Activated CD4-positive, alpha-beta T cell treated with anti-CD3 and anti-CD28 coated beads, Interleukin-2, amount 10 ng/mL, durations not matched to agents 24 days and 14 days (primary cell): ENCODE measurements around the gene MACF1. TPM values are rescaled to one million over a fixed set of nuclear protein-coding genes. Genes with fewer than 3 reads are reported as not detected.
"Not testable (repeated sequence)": the region's sequence is repeated elsewhere in the genome, so short reads cannot be mapped to it uniquely, and the experiment has no call there.

Source experiments
- DNase-seq: peaks from one replicate; pipeline ENCODE4 v3.0.0; 2022
- H3K27ac Mint-ChIP-seq: one replicate; pipeline ENCODE4 v1.8.0; 2022; ENCODE audit warnings: mild to moderate bottlenecking, mixed read lengths
- H3K27me3 Mint-ChIP-seq: one replicate; pipeline ENCODE4 v1.8.0; 2022; ENCODE audit warnings: mixed read lengths
- H3K36me3 Mint-ChIP-seq: one replicate; pipeline ENCODE4 v1.8.0; 2022; ENCODE audit warnings: low read depth, mild to moderate bottlenecking, mixed read lengths
- H3K4me1 Mint-ChIP-seq: one replicate; pipeline ENCODE4 v1.8.0; 2021; ENCODE audit warnings: mixed read lengths
- H3K4me3 Mint-ChIP-seq: one replicate; pipeline ENCODE4 v1.8.0; 2022; ENCODE audit warnings: mild to moderate bottlenecking, moderate library complexity, mixed read lengths
- H3K9me3 Mint-ChIP-seq: one replicate; pipeline ENCODE4 v1.8.0; 2021; ENCODE audit warnings: mixed read lengths
- intact Hi-C: fragments of 100-400 bp; cut with micrococcal nuclease; formaldehyde crosslinking; loops from one replicate; pipeline ENCODE4 v1.15.1; 2023
- total RNA-seq: library from RNA; stranded (reverse); gene quantifications from 2 replicates; pipeline ENCODE4 v1.2.3, GENCODE V29; 2022

MACF1 gene
- total RNA-seq, 1 donor from 2014 or later: 204 TPM

DNA sequence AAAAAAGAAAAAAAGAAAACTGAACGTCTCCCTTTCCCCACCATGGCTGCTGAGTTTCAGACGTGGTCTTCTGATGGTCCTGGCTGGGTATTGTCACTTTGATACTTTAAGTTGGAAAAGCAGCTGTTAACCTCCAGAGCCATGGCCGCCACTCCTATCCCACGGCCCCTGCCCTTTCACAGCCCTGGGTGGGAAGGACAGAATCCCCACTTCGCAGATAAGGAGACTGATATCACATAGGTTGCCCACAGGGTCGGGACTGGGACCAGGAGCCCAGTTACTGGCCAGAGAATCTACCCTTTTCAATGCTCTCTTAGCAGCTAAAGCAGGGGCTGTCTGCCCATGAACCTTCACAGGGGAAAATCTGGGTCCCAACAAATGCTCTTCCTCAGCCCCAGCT is 303.8 kb downstream of the MACF1 start:
- Mint-ChIP-seq H3K27me3 (peaks cover 20% of the 10 kb centered on the region), H3K4me3 (no peak overlapping the region), H3K36me3 (no peaks in the 10 kb centered on the region), H3K27ac (no peak overlapping the region), H3K4me1 (peaks cover 8% of the 10 kb centered on the region), H3K9me3 (no peaks in the 10 kb centered on the region)
- intact Hi-C loops: no loop called here
- DNase-seq: no peak

DNA sequence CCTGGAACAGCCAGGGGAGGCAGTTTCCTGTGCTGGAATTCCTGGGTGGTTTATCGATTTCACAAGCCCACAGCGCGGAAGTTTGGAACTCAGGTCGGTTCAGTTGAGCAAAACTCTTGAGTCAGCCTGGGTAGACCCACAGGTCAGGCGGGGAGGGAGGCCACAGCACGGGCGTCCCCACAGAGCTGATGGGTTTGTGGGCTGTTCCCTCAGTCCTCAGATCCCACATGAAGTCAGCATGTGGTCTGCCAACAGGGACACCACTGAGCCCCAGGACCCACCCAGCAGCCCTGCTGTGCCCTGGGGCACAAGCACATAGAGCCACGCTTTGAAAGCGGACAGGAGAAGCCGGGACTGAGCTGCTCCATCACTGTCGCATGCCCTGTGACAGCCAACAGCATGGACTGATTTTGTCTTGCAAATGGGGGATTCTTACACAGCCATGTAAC is 304.4 kb downstream of the MACF1 start:
- DNase-seq: no peak
- intact Hi-C loops: no loop called here

DNA sequence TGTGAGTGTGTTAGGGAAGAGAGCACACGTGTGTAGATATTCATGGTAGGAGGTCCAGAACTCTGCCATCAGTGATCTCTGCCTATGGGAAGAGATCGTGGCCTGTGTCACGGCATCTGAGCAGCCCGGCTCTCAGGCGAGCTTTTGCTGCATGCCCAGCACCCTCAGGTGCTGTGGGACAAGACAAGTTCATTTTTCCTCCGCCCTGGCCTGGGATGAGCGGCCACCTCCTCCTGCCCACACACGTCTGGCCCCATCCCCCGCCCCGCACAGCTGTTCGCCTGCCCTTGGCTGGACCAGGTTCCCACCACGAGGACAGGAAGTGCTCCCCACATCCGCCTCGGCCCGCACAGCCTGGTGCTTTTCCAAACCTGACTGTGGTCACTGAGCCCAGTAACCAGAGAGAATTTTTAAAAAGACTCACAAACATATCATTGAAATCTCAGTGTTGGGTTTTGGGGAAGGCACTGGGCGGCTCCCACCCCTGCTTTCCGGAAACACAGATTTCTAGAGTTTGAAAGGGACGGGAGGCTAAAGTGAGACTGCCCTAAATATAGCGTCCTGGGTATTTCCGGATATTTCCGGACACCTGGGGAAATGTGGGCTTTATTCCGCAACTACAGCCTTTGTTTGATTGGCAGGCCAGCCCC is 305.0 kb downstream of the MACF1 start:
- Mint-ChIP-seq H3K4me3 (peak overlapping the region; percentile 47), H3K9me3 (no peaks in the 10 kb centered on the region), H3K4me1 (peaks cover 8% of the 10 kb centered on the region), H3K27me3 (peaks cover 20% of the 10 kb centered on the region), H3K36me3 (no peaks in the 10 kb centered on the region), H3K27ac (no peak overlapping the region)
- peak; percentile 65 for DNase-seq
- intact Hi-C loops: no loop called here

More for the DNA sequence above, 304.4 kb downstream of the MACF1 start:
- H3K4me3 Mint-ChIP-seq: no peak overlapping the region
- peaks cover 8% of the 10 kb centered on the region for H3K4me1 Mint-ChIP-seq
- peaks cover 20% of the 10 kb centered on the region for H3K27me3 Mint-ChIP-seq
- H3K36me3 Mint-ChIP-seq: no peaks in the 10 kb centered on the region
- H3K27ac Mint-ChIP-seq: no peak overlapping the region
- H3K9me3 Mint-ChIP-seq: no peaks in the 10 kb centered on the region

DNA sequence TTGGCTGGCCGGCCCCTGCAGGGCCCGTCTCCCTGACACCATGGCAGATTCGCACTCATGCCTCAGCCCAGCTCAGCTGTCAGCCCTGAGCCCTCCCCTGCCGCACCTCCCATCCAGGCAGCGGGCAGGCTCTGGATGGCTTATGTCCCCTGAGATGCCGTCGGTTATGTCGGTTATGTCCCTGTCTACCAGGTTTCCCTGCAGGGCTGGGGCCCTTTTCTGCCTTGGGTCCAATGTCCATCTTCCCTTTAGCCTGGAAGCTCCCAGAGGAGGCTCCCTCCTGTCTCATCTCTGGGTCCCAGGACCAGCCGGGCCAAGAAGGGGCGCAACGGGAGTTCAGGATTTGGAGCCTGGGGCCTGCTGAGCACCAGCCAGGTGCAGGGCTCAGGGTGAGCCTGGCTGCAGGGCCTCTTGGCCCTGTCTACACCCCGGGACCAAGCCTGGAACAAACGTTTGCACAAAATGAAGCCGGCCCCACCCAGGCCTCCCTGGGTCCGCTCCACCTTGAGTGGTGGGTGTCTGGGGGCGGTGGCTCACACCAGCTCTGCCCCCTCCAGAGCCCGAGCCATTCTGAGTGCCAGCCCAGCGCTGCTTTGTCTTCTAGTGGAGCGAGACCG is 306.2 kb downstream of the MACF1 start:
- DNase-seq, H3K4me1 Mint-ChIP-seq, H3K36me3 Mint-ChIP-seq, H3K9me3 Mint-ChIP-seq, intact Hi-C loops, H3K27ac Mint-ChIP-seq, H3K4me3 Mint-ChIP-seq: not testable (repeated sequence)
- H3K27me3 Mint-ChIP-seq: peaks cover 22% of the 10 kb centered on the region

DNA sequence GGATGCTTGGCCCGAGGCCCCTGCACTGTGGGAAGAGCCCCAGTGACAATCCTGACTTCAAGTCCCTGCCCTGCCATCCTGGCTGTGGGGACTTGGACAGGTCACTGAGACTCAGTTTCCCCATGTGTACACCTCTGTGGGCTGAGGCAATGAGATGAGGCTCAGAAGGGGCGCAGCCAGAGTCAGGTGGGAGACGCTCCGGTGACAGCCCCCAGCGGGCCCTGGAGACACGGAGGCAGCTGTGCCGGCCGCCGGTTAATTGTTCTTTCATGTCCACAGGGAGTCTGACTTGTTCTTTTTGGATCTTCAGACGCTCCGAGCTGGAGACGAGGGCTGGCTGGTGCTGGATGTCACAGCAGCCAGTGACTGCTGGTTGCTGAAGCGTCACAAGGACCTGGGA is 307.0 kb downstream of the MACF1 start:
- H3K9me3 Mint-ChIP-seq, H3K36me3 Mint-ChIP-seq, DNase-seq, H3K27ac Mint-ChIP-seq, intact Hi-C loops, H3K4me1 Mint-ChIP-seq, H3K4me3 Mint-ChIP-seq: not testable (repeated sequence)
- peaks cover 22% of the 10 kb centered on the region for H3K27me3 Mint-ChIP-seq

DNA sequence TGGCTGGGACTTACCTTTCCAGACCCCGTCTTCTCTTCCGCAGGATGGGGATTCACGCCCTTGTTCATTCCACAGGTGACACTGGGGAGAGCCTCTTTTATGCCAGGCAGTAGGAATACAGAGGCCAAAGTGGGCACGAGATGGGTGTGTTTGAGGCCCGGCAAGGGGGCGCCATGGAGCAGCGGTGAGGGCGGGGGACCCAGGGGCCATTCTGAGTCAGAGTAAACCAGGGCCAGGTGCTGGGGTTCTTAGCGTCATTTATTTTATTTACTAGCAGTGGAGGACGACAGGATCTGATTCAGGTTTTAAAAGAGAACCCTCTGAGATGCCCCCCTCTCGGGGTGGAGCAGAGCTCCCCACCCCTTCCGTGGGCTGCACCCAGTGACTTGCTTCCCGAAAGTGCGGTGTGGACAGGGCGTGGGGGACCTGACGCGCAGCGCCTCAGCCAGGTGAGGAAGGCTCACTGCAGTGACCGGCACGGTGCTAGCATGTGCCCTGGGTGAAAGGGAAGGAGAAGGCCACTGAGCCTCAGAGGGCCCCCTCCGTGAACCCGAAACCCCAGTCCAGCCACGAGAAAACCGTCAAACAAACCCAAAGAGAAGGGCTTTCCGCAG is 307.8 kb downstream of the MACF1 start:
- H3K27ac Mint-ChIP-seq, H3K4me3 Mint-ChIP-seq, H3K4me1 Mint-ChIP-seq, intact Hi-C loops, DNase-seq, H3K9me3 Mint-ChIP-seq, H3K36me3 Mint-ChIP-seq: not testable (repeated sequence)
- peaks cover 17% of the 10 kb centered on the region for H3K27me3 Mint-ChIP-seq

DNA sequence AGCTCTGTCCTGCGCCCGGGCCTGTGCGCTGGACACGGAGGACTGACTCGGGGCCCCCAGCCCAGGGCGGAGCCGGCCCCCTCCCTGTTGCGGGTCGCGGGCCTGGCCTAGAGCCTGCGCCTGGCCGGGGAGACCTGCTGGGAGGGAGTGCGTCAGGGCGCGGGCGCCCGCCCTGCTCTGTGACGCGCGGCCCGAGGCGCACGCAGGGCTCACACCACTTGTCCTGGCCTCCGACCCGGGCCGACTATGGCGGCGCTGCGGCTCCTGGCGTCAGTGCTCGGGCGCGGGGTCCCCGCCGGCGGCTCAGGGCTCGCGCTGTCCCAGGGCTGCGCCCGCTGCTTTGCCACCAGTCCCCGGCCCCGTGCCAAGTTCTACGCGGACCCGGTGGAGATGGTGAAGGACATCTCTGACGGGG is 310.2 kb downstream of the MACF1 start:
- DNase-seq: peak; percentile 55
- intact Hi-C loops, H3K27me3 Mint-ChIP-seq: not testable (repeated sequence)

DNA sequence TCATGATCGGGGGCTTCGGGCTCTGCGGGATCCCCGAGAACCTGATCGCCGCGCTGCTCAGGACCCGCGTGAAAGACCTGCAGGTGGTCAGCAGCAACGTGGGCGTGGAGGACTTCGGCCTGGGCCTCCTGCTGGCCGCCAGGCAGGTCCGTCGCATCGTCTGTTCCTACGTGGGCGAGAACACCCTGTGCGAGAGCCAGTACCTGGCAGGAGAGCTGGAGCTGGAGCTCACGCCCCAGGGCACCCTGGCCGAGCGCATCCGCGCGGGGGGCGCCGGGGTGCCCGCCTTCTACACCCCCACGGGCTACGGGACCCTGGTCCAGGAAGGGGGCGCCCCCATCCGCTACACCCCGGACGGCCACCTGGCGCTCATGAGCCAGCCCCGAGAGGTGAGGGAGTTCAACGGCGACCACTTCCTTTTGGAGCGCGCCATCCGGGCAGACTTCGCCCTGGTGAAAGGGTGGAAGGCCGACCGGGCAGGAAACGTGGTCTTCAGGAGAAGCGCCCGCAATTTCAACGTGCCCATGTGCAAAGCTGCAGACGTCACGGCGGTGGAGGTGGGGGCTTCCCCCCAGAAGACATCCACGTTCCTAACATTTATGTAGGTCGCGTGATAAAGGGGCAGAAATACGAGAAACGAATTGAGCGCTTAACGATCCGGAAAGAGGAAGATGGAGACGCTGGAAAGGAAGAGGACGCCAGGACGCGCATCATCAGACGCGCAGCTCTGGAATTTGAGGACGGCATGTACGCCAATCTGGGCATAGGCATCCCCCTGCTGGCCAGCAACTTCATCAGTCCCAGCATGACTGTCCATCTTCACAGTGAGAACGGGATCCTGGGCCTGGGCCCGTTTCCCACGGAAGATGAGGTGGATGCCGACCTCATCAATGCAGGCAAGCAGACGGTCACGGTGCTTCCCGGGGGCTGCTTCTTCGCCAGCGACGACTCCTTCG is 310.9 kb downstream of the MACF1 start:
- peak; percentile 62 for DNase-seq
- not testable (repeated sequence) for H3K27me3 Mint-ChIP-seq, H3K27ac Mint-ChIP-seq

More for the DNA sequence above, 310.2 kb downstream of the MACF1 start:
- not testable (repeated sequence) for H3K9me3 Mint-ChIP-seq, H3K4me1 Mint-ChIP-seq, H3K27ac Mint-ChIP-seq, H3K4me3 Mint-ChIP-seq, H3K36me3 Mint-ChIP-seq

DNA sequence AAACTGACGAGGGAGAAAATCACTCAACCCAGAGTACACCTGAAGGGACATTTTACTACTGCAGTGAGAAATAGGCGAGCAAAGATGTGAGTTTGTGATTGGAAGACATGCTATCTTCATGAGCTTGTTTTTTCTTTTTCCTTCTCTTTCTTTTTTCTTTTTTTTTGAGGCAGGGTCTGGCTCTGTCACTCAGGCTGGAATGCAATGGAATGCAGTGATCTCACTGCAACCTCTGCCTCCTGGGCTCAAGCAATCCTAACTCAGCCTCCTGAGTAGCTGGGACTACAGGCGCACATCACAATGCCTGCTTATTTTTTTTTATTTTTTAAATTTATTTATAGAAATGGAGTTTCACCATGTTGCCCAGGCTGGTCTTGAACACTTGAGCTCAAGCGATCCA is 312.3 kb downstream of the MACF1 start:
- H3K36me3 Mint-ChIP-seq, intact Hi-C loops, H3K27me3 Mint-ChIP-seq, H3K27ac Mint-ChIP-seq, DNase-seq, H3K4me3 Mint-ChIP-seq, H3K4me1 Mint-ChIP-seq, H3K9me3 Mint-ChIP-seq: not testable (repeated sequence)

More for the DNA sequence above, 310.9 kb downstream of the MACF1 start:
- H3K9me3 Mint-ChIP-seq, intact Hi-C loops, H3K4me1 Mint-ChIP-seq, H3K36me3 Mint-ChIP-seq: not testable (repeated sequence)
- H3K4me3 Mint-ChIP-seq: peak overlapping the region; percentile 77

DNA sequence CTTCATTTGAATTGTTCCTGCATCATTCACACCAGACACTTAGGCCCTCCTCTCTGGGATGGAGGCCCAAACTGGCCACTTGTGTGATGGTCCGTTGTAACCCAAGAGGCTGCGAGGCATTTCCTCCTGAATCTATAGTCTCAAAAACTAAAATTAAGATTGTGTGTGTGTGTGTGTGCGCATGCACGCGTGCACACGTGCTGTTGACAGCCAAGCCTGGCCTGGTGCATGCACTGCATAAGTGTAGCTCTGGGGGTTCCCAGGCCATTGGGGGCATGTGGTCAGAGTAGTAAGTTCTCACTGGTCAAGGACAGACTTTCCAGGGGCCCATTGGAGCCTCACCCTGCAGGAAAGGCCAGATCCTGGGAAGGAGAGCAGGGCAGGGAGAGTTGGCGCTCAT is 313.4 kb downstream of the MACF1 start:
- H3K27ac Mint-ChIP-seq, H3K9me3 Mint-ChIP-seq, H3K4me1 Mint-ChIP-seq, intact Hi-C loops, H3K36me3 Mint-ChIP-seq, H3K27me3 Mint-ChIP-seq, DNase-seq, H3K4me3 Mint-ChIP-seq: not testable (repeated sequence)

DNA sequence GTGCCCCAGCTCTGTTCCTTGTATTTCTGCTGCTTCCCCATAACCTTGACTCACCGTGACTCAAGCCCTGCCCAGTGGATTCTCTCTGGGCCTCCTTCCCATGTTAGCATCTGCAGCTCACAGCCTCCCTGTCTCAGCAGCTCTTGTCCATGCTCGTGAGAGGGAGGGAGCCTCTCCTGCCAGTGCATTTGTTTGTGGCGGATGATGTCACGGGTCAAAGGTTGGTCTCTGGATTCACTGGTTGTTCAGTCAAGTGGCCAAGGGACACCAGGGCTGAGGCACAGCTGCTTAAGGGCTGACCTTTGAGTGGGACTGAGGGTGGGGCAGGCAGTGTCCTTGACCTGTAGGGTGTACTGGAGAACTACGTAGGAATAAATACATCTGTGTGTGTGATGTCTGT is 314.9 kb downstream of the MACF1 start:
- H3K4me3 Mint-ChIP-seq, DNase-seq, H3K9me3 Mint-ChIP-seq, H3K27ac Mint-ChIP-seq, H3K27me3 Mint-ChIP-seq, intact Hi-C loops, H3K36me3 Mint-ChIP-seq, H3K4me1 Mint-ChIP-seq: not testable (repeated sequence)

DNA sequence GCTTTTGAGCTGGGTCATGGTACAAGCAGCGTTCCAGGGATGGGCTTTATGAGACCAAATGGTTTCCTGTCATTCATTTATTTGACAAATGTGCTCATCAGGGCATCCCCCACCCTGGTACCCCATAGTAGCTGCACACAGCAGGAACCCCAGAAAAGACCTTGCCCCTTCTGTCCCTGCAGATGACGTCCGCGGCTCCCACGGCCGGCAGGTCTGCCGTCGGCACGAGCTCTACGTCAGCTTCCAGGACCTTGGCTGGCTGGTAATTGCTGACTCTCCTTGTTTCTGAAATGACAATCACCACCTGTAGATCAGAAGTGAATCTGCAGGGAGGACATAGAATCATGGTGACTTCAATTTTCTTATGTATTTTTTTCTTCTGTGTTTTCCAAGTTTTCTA is 317.7 kb downstream of the MACF1 start:
- H3K27ac Mint-ChIP-seq, H3K9me3 Mint-ChIP-seq, H3K36me3 Mint-ChIP-seq, intact Hi-C loops, DNase-seq, H3K27me3 Mint-ChIP-seq, H3K4me3 Mint-ChIP-seq, H3K4me1 Mint-ChIP-seq: not testable (repeated sequence)

DNA sequence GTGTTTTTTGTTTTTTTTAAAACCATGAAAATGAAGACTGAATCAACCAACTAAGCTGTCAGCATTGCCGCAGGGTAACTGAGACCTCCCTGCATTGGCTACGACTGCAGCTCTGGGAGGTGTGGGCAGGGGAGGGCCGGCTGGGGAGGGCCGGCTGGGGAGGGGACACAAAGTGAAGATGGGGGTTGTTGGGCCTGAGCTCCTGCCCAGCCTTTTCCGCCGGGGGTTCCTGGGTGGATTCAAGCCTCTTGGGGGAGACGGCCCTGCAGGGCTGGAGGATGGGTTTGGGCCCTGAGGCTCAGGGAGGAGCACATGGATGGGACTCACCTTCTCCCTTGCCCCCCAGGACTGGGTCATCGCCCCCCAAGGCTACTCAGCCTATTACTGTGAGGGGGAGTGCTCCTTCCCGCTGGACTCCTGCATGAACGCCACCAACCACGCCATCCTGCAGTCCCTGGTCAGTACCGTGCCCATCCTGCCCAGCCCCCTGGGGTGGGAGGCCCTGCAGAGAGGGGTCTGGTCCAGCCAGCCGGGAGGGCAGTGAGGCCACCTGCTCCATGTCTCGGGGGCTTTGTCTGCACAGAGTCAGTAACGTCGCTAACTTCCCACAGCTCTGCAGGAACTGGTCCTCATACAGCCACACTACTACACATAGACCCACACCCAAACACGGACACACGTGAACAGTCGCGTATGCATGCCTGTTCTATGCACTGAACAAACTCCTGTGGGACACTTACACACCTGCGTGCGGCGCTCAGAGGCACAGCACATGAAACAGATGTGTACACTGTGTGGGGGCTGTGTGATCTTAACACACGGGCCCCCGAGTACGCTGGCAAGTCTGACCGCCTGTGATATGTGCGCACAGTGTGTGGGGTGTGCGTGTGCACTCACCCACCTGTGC is 318.4 kb downstream of the MACF1 start:
- no peaks in the 10 kb centered on the region for H3K27me3 Mint-ChIP-seq
- H3K27ac Mint-ChIP-seq: no peak overlapping the region
- peaks cover 3% of the 10 kb centered on the region for H3K36me3 Mint-ChIP-seq
- intact Hi-C loops: no loop called here
- H3K4me1 Mint-ChIP-seq: peaks cover 6% of the 10 kb centered on the region
- DNase-seq: no peak
- no peak overlapping the region for H3K4me3 Mint-ChIP-seq
- no peaks in the 10 kb centered on the region for H3K9me3 Mint-ChIP-seq
